Pulmonary artery endothelial cell (primary cell): ENCODE data around the gene ST6GAL1. TPM values are rescaled to one million over a fixed set of nuclear protein-coding genes. Genes with fewer than 3 reads are reported as not detected.

Experiments
- DNase-seq: peaks from one replicate; pipeline ENCODE4 v3.0.0-alpha.2; 2011; ENCODE audit warnings: low read depth, low spot score
- total RNA-seq: library from RNA; depleted of rRNA; stranded (reverse); fragments of >200 nt; gene quantifications from 2 replicates; pipeline ENCODE4 v1.2.3, GENCODE V29; 2014

The ST6GAL1 gene
- total RNA-seq, 1 donor from 2014 or later, result 59.5 TPM

- DNase-seq, result no peak
Measured at GRCh38 chr3:187076297-187076696, 146.0 kb downstream of the ST6GAL1 start.

- no peak for DNase-seq
Measured at GRCh38 chr3:187077085-187077484, 146.8 kb downstream of the ST6GAL1 start.

- no peak for DNase-seq
Measured at GRCh38 chr3:187077537-187077936, 147.2 kb downstream of the ST6GAL1 start.

GRCh38 chr3:187079090-187080022 lies 149.0 kb downstream of the ST6GAL1 start:
- DNase-seq, result no peak

GRCh38 chr3:187080799-187081450 lies 150.6 kb downstream of the ST6GAL1 start:
- no peak for DNase-seq

- no peak for DNase-seq
Measured at GRCh38 chr3:187082758-187083375, 152.5 kb downstream of the ST6GAL1 start.

GRCh38 chr3:187084126-187084525 lies 153.8 kb downstream of the ST6GAL1 start:
- DNase-seq, result no peak

- no peak for DNase-seq
Measured at GRCh38 chr3:187084580-187084979, 154.3 kb downstream of the ST6GAL1 start.

- no peak for DNase-seq
Measured at GRCh38 chr3:187085021-187085666, 154.8 kb downstream of the ST6GAL1 start.

- no peak for DNase-seq
Measured at GRCh38 chr3:187085933-187086332, 155.6 kb downstream of the ST6GAL1 start.

GRCh38 chr3:187086831-187087230 lies 156.5 kb downstream of the ST6GAL1 start:
- DNase-seq, result no peak

- no peak for DNase-seq
Measured at GRCh38 chr3:187088701-187089100, 158.4 kb downstream of the ST6GAL1 start.

- no peak for DNase-seq
Measured at GRCh38 chr3:187093320-187093719, 163.0 kb downstream of the ST6GAL1 start.

GRCh38 chr3:187098923-187099512 lies 168.7 kb downstream of the ST6GAL1 start:
- DNase-seq, result no peak

- peak; percentile 24 for DNase-seq
Measured at GRCh38 chr3:187101184-187102072, 171.1 kb downstream of the ST6GAL1 start.

GRCh38 chr3:187102073-187102634 lies 171.8 kb downstream of the ST6GAL1 start:
- no peak for DNase-seq

GRCh38 chr3:187103251-187103650 lies 172.9 kb downstream of the ST6GAL1 start:
- DNase-seq, result no peak

GRCh38 chr3:187104342-187104741 lies 174.0 kb downstream of the ST6GAL1 start:
- no peak for DNase-seq

GRCh38 chr3:187104933-187105332 lies 174.6 kb downstream of the ST6GAL1 start:
- DNase-seq, result no peak

GRCh38 chr3:187105700-187106099 lies 175.4 kb downstream of the ST6GAL1 start:
- DNase-seq, result no peak
